GM23338 (cell line): ENCODE results near the gene VLDLR. TPM values are rescaled to one million over a fixed set of nuclear protein-coding genes. Genes with fewer than 3 reads are reported as not detected.

Experiments used
- ATAC-seq: fragments of 200-7000 bp; cut with Tn5 transposase; 3 replicates; pipeline ENCODE4 v1.9.1; 2020
- DNase-seq: peaks from one replicate; pipeline ENCODE4 v3.0.0-alpha.2; 2015; ENCODE audit warnings: low spot score
- H2AFZ ChIP-seq: fragments of 200-600 bp; sonication (generic); 2 replicates; pipeline ENCODE4 v1.8.0; 2016; ENCODE audit warnings: antibody characterized with exemption, mild to moderate bottlenecking, moderate library complexity
- H3F3A ChIP-seq: fragments of 200-600 bp; sonication (generic); replicated peaks from 2 replicates; pipeline ENCODE4 v1.8.0; 2017; ENCODE audit warnings: antibody characterized with exemption, mixed run types, low read depth
- H3K27ac ChIP-seq: fragments of 200-600 bp; sonication (generic); 2 replicates; pipeline ENCODE4 v1.6.1; 2016; ENCODE audit warnings: low read depth
- H3K27me3 ChIP-seq: fragments of 200-600 bp; sonication (generic); 2 replicates; pipeline ENCODE4 v1.8.0; 2016; ENCODE audit warnings: mild to moderate bottlenecking, mixed run types, moderate library complexity; ENCODE audit not compliant: insufficient read depth
- H3K36me3 ChIP-seq: fragments of 200-600 bp; sonication (generic); 2 replicates; pipeline ENCODE4 v1.8.0; 2016; ENCODE audit warnings: mild to moderate bottlenecking; ENCODE audit not compliant: insufficient read depth
- H3K4me1 ChIP-seq: fragments of 200-600 bp; sonication (generic); 2 replicates; pipeline ENCODE4 v1.8.0; 2016; ENCODE audit warnings: mild to moderate bottlenecking, moderate library complexity; ENCODE audit not compliant: insufficient read depth
- H3K4me2 ChIP-seq: fragments of 200-600 bp; sonication (generic); 2 replicates; pipeline ENCODE4 v1.7.1; 2017; ENCODE audit warnings: mixed run types
- H3K4me3 ChIP-seq: fragments of 200-600 bp; sonication (generic); 2 replicates; pipeline ENCODE4 v1.6.1; 2016; ENCODE audit warnings: mixed run types
- H3K79me2 ChIP-seq: fragments of 200-600 bp; sonication (generic); replicated peaks from 2 replicates; pipeline ENCODE4 v1.8.0; 2017; ENCODE audit warnings: mild to moderate bottlenecking; ENCODE audit not compliant: insufficient read depth
- H3K9me2 ChIP-seq: fragments of 200-600 bp; sonication (generic); 2 replicates; pipeline ENCODE4 v1.8.0; 2017; ENCODE audit not compliant: insufficient read depth
- H4K20me1 ChIP-seq: fragments of 200-600 bp; sonication (generic); replicated peaks from 2 replicates; pipeline ENCODE4 v1.8.0; 2017; ENCODE audit warnings: mild to moderate bottlenecking; ENCODE audit not compliant: insufficient read depth
- H3K27ac Mint-ChIP-seq: 2 replicates; pipeline ENCODE4 v1.8.0; 2020; ENCODE audit warnings: inconsistent platforms, mild to moderate bottlenecking, moderate library complexity, mixed read lengths
- H3K27me3 Mint-ChIP-seq: 3 replicates; pipeline ENCODE4 v1.8.0; 2022; ENCODE audit warnings: low read depth, mild to moderate bottlenecking, moderate library complexity, mixed read lengths, inconsistent platforms; ENCODE audit not compliant: insufficient read depth, poor library complexity
- H3K36me3 Mint-ChIP-seq: 3 replicates; pipeline ENCODE4 v1.8.0; 2021; ENCODE audit warnings: low read depth, mild to moderate bottlenecking, inconsistent platforms, moderate library complexity, mixed read lengths
- H3K4me1 Mint-ChIP-seq: 3 replicates; pipeline ENCODE4 v1.8.0; 2020; ENCODE audit warnings: mild to moderate bottlenecking, inconsistent platforms, mixed read lengths
- H3K4me3 Mint-ChIP-seq: 3 replicates; pipeline ENCODE4 v1.8.0; 2021; ENCODE audit warnings: moderate library complexity, mild to moderate bottlenecking, inconsistent platforms, mixed read lengths
- H3K9me3 Mint-ChIP-seq: 3 replicates; pipeline ENCODE4 v1.8.0; 2020; ENCODE audit warnings: moderate library complexity, mild to moderate bottlenecking, inconsistent platforms, mixed read lengths
- CREB1 ChIP-seq: fragments of 250-450 bp; sonication (Bioruptor Pico); IDR thresholded peaks from 2 replicates; pipeline ENCODE4 v1.5.0; 2020; ENCODE audit warnings: low read depth, mild to moderate bottlenecking, moderate library complexity
- ETS1 ChIP-seq: IDR thresholded peaks from 2 replicates; pipeline ENCODE4 v1.6.1; 2016; ENCODE audit warnings: antibody characterized with exemption
- EZH2 ChIP-seq: fragments of 200-600 bp; sonication (generic); IDR thresholded peaks from one replicate; pipeline ENCODE4 v1.8.0; 2017; ENCODE audit warnings: antibody characterized with exemption, mild to moderate bottlenecking, low read depth; ENCODE audit not compliant: unreplicated experiment
- EZH2phosphoT487 ChIP-seq: fragments of 200-600 bp; sonication (generic); IDR thresholded peaks from one replicate; pipeline ENCODE4 v1.8.1; 2018; ENCODE audit warnings: antibody characterized with exemption; ENCODE audit not compliant: unreplicated experiment
- JUNB ChIP-seq: IDR thresholded peaks from one replicate; pipeline ENCODE4 v1.6.1; 2016; ENCODE audit warnings: antibody characterized with exemption; ENCODE audit not compliant: unreplicated experiment
- NANOG ChIP-seq: IDR thresholded peaks from 2 replicates; pipeline ENCODE4 v1.6.1; 2016; ENCODE audit warnings: antibody characterized with exemption, borderline replicate concordance
- REST ChIP-seq: IDR thresholded peaks from one replicate; pipeline ENCODE4 v1.6.1; 2018; ENCODE audit warnings: antibody characterized with exemption; ENCODE audit not compliant: unreplicated experiment
- ZNF114 ChIP-seq: fragments of 250-450 bp; sonication (Bioruptor Pico); IDR thresholded peaks from 2 replicates; pipeline ENCODE4 v1.5.0; 2020; ENCODE audit warnings: mild to moderate bottlenecking, moderate library complexity
- ZNF462 ChIP-seq: fragments of 250-450 bp; sonication (Bioruptor Pico); IDR thresholded peaks from 2 replicates; pipeline ENCODE4 v1.5.0; 2020; ENCODE audit warnings: mild to moderate bottlenecking, moderate library complexity
- polyA plus RNA-seq: library from polyadenylated mRNA; unstranded; fragments of >200 nt; fragmentation: Nextera tagmentation; extraction: Ambion mirVana; gene quantifications from 2 replicates; pipeline ENCODE4 v1.2.1, GENCODE V29; 2016
- total RNA-seq: library from RNA; depleted of rRNA; stranded (reverse); fragments of >200 nt; shearing (Covaris generic); gene quantifications from 2 replicates; pipeline ENCODE4 v1.2.3, GENCODE V29; 2014
- TF ChIP-seq, protein P1 (sequence below), 2 experiments: fragments of 200-600 bp in 1 of 2; sonication (generic) in 1 of 2; conservative IDR thresholded peaks; 2 replicates each; pipeline versions ENCODE4 v1.5.1 to v1.6.1; 2016 to 2017; ENCODE audit warnings: antibody characterized with exemption in 2 of 2, low read depth in 2 of 2, mild to moderate bottlenecking in 2 of 2, moderate library complexity in 1 of 2

The VLDLR gene
- total and polyA plus RNA-seq, 2 experiments from 2014 or later, result 14.9 to 49.8 TPM

- Mint-ChIP-seq H3K27ac (no peak overlapping the region), H3K9me3 (no peaks in the 10 kb centered on the region), H3K4me3 (no peak overlapping the region), H3K36me3 (no peaks in the 10 kb centered on the region), H3K27me3 (peaks cover 6% of the 10 kb centered on the region), H3K4me1 (peaks cover 2% of the 10 kb centered on the region; the same call in 1 of the 3 replicates)
- Histone ChIP-seq H3K4me2 (no peak overlapping the region), H3K4me3 (no peak overlapping the region), H3F3A (no peaks in the 10 kb centered on the region), H3K79me2 (no peaks in the 10 kb centered on the region), H4K20me1 (no peaks in the 10 kb centered on the region; the same call in 1 of the 2 replicates), H2AFZ (no peak overlapping the region), H3K27ac (no peak overlapping the region), H3K36me3 (no peaks in the 10 kb centered on the region), H3K4me1 (peaks cover 3% of the 10 kb centered on the region; the same call in 1 of the 2 replicates), H3K9me2 (no peaks in the 10 kb centered on the region), H3K27me3 (no peaks in the 10 kb centered on the region)
- ATAC-seq (no peak), DNase-seq (no peak)
- TF ChIP-seq EZH2 (no peak), ETS1 (no peak), CREB1 (CRISPR knock-in tag) (no peak), JUNB (no peak), NANOG (no peak), REST (no peak), ZNF462 (no peak), ZNF114 (CRISPR knock-in tag) (no peak), EZH2phosphoT487 (no peak)
- TF ChIP-seq, protein P1, sequence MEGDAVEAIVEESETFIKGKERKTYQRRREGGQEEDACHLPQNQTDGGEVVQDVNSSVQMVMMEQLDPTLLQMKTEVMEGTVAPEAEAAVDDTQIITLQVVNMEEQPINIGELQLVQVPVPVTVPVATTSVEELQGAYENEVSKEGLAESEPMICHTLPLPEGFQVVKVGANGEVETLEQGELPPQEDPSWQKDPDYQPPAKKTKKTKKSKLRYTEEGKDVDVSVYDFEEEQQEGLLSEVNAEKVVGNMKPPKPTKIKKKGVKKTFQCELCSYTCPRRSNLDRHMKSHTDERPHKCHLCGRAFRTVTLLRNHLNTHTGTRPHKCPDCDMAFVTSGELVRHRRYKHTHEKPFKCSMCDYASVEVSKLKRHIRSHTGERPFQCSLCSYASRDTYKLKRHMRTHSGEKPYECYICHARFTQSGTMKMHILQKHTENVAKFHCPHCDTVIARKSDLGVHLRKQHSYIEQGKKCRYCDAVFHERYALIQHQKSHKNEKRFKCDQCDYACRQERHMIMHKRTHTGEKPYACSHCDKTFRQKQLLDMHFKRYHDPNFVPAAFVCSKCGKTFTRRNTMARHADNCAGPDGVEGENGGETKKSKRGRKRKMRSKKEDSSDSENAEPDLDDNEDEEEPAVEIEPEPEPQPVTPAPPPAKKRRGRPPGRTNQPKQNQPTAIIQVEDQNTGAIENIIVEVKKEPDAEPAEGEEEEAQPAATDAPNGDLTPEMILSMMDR (conservative IDR thresholded peaks at IDR 0.05; ENCODE audit: low read depth in 2 of 2), result no peak
These were observed 67.0 kb downstream of the VLDLR start for GRCh38 chr9:2688636-2689035.
